CD1c-positive myeloid dendritic cell (primary cell): Measurements from ENCODE around the gene TBRG4.

ENCODE experiments used
- DNase-seq: peaks from one replicate; pipeline ENCODE4 v3.0.0-alpha.2; 2016; ENCODE audit errors: extremely low spot score

Gene TBRG4

GRCh38 chr7:45055016-45055415 lies 56.5 kb downstream of the TBRG4 start:
- no peak for DNase-seq

- DNase-seq, result no peak
Measured at GRCh38 chr7:45054442-45054841, 57.1 kb downstream of the TBRG4 start.

- DNase-seq, result no peak
Measured at GRCh38 chr7:45053941-45054340, 57.6 kb downstream of the TBRG4 start.

- no peak for DNase-seq
Measured at GRCh38 chr7:45053401-45053800, 58.1 kb downstream of the TBRG4 start.

GRCh38 chr7:45052011-45052410 lies 59.5 kb downstream of the TBRG4 start:
- no peak for DNase-seq

- DNase-seq, result no peak
Measured at GRCh38 chr7:45050198-45050597, 61.3 kb downstream of the TBRG4 start.
